ENCODE measurements around the gene SDC3. TPM values are rescaled to one million over a fixed set of nuclear protein-coding genes. Genes with fewer than 3 reads are reported as not detected.

SDC3 gene
- total and polyA plus RNA-seq, 10 of the 15 experiments (the other 5 are each of a cell fraction or from before 2014, with no cell fraction given): under 0.01 to 0.46 (median 0.07) TPM; not detected in 2

DNA sequence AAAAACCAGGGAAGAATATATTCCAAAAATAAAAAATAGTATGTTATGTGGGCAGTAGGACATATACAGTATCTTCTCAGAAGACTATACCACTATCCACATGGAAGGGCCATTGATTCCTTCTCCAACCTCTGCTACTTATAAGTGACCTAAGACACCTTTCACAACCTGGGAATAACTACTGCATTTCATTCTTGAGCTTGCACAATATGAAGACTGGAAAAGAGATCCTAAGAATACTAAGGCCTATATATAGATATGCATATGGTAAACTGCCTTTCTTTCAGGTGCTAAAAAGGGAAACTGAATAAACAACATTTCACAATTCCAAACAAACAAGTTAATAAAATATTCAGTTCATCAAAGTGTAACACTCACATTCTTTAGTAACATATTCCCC, 32.0 kb upstream of the SDC3 start:
- Histone ChIP-seq H3K36me3 (ENCODE audit: control insufficient read depth in 2 of 2, insufficient read depth in 2 of 2, low read length in 1 of 2) (peaks cover 19 to 34% of the 10 kb centered on the region in 2 experiments), H3K9ac (ENCODE audit: control insufficient read depth, insufficient read depth, low read length) (no peak overlapping the region), H3K4me1 (ENCODE audit: control insufficient read depth, insufficient read depth, low read length) (no peaks in the 10 kb centered on the region), H4K20me1 (ENCODE audit: control insufficient read depth, insufficient read depth) (no peaks in the 10 kb centered on the region), H3K4me3 (no peak overlapping the region), H3K9me3 (replicated peaks; ENCODE audit: control insufficient read depth, insufficient read depth, low read length) (no peaks in the 10 kb centered on the region), H2AFZ (ENCODE audit: control insufficient read depth, low read depth, low read length) (no peak overlapping the region), H3K79me2 (ENCODE audit: control insufficient read depth, insufficient read depth, low read length) (no peaks in the 10 kb centered on the region), H3K27me3 (replicated peaks in 1 of 2; ENCODE audit: control insufficient read depth in 2 of 2, insufficient read depth in 2 of 2, low read length in 1 of 2) (no peaks in the 10 kb centered on the region), H3K27ac (ENCODE audit: control insufficient read depth, insufficient read depth) (no peak overlapping the region), H3K4me2 (ENCODE audit: control insufficient read depth, insufficient read depth) (no peak overlapping the region)
- BruUV-seq (replicated peaks): no TSS peak
- in situ Hi-C loops (cut with MboI): no loop called here
- SMC1A ChIA-PET (ENCODE audit: uncharacterized antibody, unreplicated experiment): no interaction called here
- no peak for DNase-seq (ENCODE audit: low read depth, low spot score)
- ATAC-seq: no peak
- intact Hi-C loops (cut with micrococcal nuclease; ENCODE audit: unreplicated experiment): no loop called here
- no peak for FAIRE-seq
- CTCF ChIA-PET: no interaction called here
- POLR2A ChIA-PET: no interaction called here
- RAD21 ChIA-PET (ENCODE audit: unreplicated experiment): no interaction called here
- TF ChIP-seq NR2C1 (IDR thresholded peaks at IDR 0.05) (no peak), FOXM1 (IDR thresholded peaks at IDR 0.05; ENCODE audit: low read depth, low read length) (no peak), ZNF207 (IDR thresholded peaks at IDR 0.05; ENCODE audit: borderline replicate concordance) (no peak), EP300 (IDR thresholded peaks at IDR 0.05; ENCODE audit: borderline replicate concordance in 1 of 2, control insufficient read depth in 1 of 2, low read depth in 2 of 2, low read length in 2 of 2) (no peak), ZZZ3 (IDR thresholded peaks at IDR 0.05; ENCODE audit: control insufficient read depth, insufficient read length, low read depth) (no peak), ZNF592 (IDR thresholded peaks at IDR 0.05) (no peak), NFIC (IDR thresholded peaks at IDR 0.05; ENCODE audit: low read depth, low read length) (no peak), SKIL (IDR thresholded peaks at IDR 0.05; ENCODE audit: low read depth, poor library complexity, severe bottlenecking) (no peak), MYC (IDR thresholded peaks at IDR 0.05; ENCODE audit: insufficient read depth, insufficient read length, insufficient replicate concordance, low read length, severe bottlenecking) (no peak), JUND (IDR thresholded peaks at IDR 0.05; ENCODE audit: low read depth, low read length) (no peak), RB1 (IDR thresholded peaks at IDR 0.05; ENCODE audit: borderline replicate concordance) (no peak), SREBF1 (IDR thresholded peaks at IDR 0.05; ENCODE audit: low read length) (no peak), CHD2 (IDR thresholded peaks at IDR 0.05; ENCODE audit: borderline replicate concordance, low read depth, low read length) (no peak), ZBTB40 (IDR thresholded peaks at IDR 0.05; ENCODE audit: borderline replicate concordance) (no peak), KLF5 (IDR thresholded peaks at IDR 0.05; ENCODE audit: partially characterized antibody) (no peak)
